GOT3 (cell line): ENCODE data around the gene MEF2C.
"Not testable (repeated sequence)": the region's sequence is repeated elsewhere in the genome, so short reads cannot be mapped to it uniquely, and the experiment has no call there.

Experiments
- DNase-seq: peaks from one replicate; lab custom pipeline; 2025; ENCODE audit warnings: mixed read lengths; lab: John Stamatoyannopoulos, UW

The MEF2C gene

DNA sequence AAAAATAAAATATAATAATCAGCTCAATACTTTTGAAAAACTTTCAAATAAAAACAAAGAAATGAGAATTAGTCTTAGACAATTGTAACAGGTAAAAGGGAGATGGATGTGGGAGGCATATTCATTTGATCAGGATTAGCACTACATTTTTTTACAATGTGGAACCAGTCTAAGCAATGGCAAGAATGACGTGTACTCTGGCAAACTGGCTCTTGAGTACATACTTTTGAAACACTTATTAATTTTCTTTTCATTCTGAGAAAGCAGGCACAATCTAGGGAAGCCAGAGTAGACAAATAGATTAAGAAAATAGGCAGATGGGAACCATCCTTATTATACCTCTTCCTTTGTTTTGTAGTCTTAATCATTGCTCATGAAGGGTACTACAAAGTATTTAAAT is 79.7 kb downstream of the MEF2C start:
- no peak for DNase-seq

DNA sequence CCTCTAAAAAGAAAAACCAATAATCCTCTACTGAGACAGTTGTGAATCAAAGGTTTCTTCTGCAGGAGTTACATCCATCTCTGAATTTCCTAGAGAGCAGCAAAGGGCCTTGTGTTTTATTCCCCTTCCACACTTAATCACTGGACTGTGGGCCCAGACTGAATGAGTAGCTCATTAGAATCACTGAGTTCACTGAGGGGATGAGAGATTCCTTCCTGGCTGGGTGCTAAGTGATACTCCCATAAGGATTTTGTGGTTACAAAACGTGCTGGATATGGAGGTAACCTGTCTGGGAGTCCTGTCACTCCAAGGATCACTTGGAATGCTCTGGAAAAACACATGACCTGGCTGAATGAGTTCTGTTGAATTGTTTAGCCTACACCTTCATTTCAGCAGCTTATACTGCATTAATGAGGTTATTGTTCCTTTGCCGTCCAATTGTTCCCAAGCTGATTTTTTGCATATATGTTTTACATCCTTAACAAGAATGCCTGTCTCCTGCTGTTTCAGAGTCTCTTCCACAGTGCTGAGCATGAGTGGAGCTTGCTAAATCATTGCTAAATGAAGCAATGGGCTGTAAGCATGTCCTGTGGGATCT is 82.9 kb downstream of the MEF2C start:
- DNase-seq: no peak

DNA sequence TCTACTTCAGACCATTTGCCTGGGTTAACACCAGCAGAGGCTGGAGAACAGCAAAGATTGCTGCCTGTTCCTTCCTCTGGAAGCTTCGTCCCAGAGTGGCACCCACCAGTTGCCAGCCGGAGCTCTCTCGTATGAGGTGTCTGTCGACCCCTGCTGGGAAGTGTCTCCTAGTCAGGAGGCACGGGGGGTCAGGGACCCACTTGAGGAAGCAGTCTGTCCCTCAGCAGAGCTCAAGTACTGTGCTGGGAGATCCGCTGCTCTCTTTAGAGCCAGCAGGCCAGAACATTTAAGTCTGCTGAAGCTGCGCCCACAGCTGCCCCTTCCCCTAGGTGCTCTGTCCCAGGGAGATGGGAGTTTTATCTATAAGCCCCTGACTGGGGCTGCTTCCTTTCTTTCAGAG is 84.1 kb downstream of the MEF2C start:
- DNase-seq: not testable (repeated sequence)

DNA sequence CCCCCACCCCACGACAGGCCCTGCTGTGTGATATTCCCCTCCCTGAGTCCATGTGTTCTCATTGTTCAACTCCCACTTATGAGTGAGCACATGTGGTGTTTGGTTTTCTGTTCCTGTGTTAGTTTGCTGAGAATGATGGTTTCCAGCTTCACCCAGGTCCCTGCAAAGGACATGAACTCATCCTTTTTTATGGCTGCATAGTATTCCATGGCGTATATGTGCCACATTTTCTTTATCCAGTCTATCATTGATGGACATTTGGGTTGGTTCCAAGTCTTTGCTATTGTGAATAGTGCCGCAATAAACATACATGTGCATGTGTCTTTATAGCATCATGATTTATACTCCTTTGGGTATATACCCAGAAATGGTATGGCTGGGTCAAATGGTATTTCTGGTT is 89.2 kb downstream of the MEF2C start:
- not testable (repeated sequence) for DNase-seq

DNA sequence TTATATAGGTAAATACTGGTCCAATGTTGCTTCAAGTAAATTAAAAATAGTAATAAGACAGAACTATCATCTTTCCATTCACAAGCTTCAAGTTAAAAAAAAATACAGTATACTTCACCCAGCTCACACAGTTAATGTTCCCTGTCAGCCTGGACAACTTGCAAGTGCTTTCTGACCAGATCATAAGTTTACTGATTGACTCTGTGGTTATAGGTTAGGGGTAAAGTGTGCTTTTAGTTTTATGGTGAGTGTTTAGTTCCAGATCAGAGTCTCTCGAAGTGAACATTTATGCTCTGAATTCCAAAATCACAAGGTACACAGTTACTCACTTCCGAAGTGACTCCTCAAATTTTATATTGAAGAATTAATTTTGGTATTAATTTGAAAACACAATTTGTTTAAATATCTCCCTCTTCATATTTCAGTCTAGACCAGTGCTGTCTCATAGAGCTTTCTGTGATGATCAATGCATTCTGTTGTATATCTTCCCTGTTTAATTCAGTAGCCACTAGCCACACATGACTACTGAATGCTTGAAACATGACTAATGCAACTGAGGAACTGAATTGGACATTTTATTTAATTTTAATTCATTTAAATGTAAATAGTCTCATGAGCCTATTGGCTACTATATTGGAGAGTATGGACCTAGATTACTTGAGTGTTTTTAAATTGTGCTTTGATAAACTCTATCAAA is 90.7 kb downstream of the MEF2C start:
- no peak for DNase-seq

DNA sequence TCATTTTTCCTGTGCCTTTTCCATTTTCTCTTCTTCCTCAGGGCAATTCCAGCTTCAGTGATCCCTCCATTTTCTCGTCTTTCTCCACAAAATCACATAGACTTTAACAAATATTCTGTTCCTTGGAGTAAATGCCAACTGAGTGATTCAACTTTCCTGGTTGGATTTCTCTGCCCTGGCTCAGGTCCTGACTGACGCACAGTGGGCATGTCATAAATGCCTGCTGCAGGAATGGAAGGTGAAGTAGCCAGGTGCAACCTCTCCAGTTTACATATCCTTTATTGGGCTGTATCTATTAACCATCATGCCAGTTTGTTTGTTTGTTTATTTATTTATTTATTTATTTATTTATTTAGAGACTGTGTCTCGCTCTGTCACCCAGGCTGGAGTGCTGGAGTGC is 95.1 kb downstream of the MEF2C start:
- no peak for DNase-seq

DNA sequence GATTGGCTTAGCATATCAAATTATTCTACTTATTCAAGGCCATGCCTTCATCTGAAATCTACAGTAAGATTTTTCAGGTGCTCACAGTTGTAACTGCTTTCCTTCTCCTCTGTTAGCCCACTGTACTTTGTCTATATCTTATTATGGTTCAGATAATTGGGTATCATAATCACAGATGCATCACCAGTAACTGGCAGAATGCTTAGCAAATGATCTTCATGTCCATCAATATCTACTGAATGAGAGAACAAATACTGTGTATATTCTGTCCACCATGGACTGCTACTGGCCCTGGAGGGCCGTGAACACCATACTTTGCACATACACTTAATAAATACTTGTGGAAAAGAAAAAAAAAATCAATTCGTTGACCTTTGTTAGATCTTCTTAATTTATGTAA is 96.2 kb downstream of the MEF2C start:
- DNase-seq: no peak

DNA sequence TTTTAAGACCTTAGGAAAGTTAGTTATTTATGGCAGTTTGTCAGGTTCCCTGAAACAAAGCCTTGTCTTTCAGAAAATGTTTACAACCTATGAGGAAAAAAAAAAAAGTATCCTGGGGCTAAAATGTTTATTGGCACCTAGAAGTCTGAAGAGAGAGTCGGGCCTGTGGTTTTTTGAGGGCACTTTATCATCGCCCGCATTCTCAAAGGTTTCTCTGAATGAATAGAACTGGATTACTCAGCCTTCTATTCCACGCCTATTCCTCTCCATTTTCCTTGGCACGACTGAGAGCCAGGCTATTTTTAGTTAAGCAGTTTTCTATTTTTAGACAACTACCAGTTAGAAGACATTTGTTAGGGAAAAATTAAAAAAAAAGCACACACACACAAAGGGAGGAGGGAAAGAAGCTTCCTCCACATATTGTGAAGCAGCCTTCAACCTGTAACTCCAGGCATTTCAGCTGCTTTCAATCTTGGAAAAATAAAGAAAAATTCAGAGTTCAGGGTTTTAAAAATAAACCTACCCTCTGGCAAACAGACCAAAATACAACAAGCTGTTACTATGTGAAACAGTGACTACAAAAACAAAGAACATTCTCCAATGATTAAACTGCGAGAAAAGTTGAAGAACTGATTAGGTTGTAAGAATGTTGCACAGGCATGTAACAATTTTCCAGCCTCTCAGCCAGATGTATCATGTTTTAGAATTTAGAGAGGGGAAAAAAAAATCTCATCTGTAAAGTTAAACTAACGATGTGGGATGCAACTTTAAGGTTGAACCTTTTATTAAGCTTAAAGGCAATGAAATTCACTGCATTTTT is 97.0 kb downstream of the MEF2C start:
- no peak for DNase-seq

DNA sequence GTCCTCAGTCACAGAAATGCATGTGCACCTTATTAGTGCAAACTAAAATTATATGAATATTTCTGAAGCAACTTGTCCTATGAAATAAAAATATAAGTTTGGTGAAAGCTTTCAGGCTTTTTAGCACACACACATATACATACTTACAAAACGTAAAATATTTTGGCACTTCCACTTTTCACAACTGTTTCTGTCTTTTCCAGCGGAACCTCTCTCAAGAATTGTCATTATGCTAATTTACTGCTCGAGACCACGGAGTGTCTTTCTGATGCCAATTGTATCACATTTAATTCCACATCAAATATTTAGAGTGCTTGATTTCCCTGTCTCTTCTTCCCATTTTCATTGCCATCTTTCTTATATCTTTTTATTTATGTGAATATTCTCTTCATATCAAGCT is 100.4 kb downstream of the MEF2C start:
- DNase-seq: no peak

DNA sequence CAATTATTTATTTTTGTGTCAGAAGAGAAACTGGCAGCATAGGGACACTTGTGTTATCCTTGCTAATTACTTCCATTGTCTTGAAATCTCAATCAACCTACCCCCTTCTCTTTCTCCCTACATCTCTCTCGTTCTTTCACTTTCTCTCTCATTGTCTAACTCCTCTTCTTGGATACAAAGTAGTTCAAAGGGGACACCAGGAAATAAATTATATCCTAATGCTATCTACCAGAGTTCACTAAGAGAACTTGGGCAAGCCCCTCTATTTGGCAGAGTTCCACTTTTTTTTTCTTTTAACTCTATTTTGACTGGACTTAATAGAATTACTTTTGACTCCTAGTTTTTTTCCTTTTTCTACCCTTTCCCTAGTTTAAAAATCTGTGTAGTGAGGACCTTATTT is 102.2 kb downstream of the MEF2C start:
- DNase-seq: no peak

DNA sequence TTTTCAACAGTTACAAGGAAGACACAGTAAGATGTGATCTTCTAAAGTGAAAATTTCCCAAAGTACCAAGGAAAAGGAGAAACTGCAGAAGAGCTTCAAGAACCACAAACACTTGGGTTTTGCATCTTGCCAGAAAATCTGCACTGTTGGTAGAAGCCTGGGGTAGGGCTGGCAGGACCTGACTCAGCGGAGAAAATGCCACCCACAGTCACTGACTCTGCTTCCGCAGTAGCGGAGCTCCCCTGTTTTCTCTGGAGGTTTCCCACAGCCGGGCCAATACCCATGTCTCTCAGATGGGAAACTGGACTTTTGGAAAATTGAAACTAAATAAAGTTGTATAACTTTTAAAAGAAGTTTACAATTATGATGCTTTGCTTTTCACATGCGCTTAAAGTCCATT is 104.2 kb downstream of the MEF2C start:
- no peak for DNase-seq

DNA sequence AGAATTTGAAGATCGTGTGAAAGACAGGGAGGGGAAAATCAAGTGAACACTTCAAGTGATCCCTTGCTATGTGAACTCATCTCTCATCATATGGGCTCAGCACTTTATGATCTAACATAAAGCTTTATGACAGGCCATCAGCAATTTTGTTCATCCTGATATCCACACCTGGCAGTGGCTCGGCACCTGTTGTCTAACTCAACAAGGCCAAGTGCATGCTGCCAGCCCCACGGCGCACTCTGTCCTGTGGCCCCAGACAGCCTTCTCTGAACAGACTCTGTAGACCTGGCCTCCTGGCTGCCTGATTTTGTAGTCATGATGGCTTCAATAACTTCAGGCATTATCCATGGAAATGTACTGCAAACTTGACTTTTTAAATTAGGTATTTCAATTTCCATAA is 106.3 kb downstream of the MEF2C start:
- DNase-seq: no peak

DNA sequence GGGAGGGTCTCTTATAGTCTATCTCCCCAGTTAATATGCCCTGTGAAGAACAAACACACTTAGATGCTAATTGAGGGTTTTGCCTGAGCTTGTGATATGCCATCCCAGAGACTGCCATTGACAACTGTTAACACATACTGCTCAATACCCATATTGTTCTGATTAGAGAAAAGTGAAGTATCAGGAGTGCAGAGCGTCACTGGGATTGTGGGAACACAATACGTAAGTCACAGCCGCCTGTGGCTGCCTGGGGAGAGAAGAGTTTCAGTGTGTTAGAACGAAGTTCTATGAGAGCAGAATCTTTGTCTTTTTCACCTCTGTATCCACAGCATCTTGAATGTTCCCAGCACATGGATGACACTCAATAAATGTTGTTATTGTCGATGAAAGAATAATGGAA is 110.2 kb downstream of the MEF2C start:
- DNase-seq: no peak

DNA sequence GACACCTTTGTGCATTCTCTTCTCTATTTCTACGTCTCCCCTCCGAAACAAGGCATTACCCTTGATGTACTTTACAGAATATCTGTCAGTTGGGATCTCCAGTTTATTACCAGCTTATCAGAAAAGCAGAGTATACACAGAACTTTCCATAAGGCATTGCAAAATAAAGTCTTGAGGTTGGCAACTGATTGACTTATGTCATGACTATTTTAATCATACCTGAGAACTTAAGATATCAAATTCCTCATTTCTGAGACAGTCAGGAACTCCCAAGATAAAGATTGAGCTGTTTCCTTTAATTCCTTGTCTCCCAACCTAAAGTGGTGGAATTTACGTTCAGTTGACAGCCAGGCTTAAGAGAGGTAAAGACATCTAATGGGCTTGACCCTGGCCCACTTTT is 110.9 kb downstream of the MEF2C start:
- DNase-seq: no peak

DNA sequence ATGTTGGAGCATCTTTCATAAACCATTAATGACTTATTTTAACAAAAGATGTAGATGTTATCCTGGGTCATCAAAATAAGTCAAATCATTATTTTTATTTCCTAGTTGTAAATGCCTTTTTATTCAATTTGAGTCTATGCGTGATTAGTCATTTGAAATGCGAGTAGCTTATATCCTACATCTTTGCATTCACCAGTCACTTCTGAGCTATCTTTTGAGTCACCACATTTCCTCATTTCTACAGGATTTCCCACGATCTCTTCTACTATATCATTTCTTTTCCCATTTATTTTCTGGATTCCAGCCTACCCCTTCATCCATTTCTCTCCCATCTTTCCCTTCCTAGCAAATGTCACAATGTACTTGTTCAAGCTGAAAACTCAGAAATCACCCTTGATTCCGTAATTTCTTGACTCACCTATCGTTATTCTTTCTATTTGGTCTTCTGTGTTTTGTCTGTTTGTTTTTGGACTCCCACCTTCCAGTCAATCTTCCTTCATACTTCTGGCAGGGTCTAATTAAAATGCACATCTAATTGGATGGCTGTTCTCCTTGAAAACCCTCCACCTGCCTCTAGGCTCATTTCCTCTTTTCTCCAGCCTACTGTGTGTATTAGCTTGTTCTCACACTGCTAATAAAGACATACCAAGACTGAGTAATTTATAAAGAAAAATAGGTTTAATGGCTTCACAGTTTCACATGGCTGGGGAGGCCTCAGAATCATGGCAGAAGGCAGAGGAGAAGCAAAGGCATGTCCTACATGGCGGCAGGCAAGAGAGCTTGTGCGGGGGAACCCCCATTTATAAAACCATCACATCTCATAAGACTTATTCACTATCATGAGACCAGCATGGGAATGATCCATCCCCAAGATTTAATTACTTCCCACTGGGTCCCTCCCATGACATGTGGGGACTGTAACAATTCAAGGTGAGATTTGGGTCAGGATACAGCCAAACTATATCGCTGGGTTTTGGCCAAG is 112.4 kb downstream of the MEF2C start:
- no peak for DNase-seq

DNA sequence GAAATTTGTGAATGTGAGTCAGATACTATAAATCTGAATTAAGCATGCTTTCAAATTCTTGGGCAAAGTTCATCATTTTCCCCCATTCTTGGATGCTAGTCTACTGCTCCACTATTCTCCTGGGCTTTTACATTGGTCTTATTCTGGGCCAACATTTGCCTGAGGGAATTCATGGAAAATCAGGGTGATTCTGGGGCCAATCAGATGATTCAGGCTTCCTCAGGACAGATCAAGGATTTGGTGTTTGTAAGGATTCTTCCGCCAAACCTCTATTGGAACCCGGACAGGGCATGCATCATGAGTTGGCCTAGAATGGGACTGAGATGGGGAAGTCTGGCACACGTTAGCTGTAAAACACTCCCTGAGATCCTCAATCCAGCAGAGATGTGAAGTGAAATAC is 113.8 kb downstream of the MEF2C start:
- no peak for DNase-seq

DNA sequence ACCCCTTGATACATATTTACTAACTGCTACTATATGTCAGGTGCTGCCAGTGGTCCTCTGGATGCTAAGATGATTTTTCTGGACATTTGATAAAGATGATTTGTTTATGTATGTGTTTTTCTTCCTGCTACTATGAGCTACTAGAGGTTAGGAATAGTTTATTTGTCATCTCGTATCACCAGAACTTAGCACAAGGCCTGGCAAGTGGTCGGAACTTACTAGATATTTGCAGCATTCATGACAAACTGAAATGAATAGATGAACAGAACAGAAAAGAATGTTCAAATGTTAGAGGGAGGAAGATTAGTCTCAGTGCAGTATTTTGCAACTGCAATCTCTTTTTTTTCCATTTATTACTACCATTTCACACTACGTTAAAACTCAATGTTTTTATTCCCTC is 114.6 kb downstream of the MEF2C start:
- DNase-seq: no peak

DNA sequence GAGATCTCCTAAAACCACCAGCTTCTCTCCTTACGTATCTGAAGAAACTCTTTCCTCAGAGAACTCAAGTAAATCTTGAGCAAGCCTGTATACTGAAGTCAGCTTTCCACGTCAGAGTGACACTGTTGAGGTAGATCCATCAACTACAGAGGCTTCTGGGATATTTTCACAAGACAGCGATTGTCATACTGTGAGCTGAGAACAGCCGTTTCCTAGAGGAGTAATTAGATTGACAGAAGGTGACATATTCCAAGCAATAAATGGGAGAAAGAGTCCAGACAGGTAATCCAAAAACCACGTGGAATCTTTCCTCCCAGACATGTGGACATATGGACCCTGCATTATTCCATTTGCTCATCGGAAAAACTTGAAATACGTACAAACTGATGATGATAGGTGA is 117.2 kb downstream of the MEF2C start:
- DNase-seq: no peak

DNA sequence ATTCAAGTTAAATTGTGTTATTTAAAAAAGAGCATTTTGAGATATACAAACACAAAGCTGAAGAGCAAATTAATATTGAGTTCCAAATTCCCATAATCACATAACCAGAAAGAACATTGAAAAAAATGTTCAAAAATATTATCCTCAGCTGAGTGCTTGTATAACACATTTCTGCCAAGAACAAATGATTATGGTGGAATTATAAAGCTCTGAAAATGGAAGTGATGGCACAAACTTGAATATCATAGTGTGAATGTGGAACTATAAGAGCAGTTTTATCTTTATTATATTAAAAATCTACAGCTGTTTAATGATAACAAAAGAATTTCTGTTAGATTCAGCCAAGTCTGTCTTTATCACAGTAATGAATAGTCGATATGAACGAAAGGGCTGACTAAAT is 117.8 kb downstream of the MEF2C start:
- no peak for DNase-seq

DNA sequence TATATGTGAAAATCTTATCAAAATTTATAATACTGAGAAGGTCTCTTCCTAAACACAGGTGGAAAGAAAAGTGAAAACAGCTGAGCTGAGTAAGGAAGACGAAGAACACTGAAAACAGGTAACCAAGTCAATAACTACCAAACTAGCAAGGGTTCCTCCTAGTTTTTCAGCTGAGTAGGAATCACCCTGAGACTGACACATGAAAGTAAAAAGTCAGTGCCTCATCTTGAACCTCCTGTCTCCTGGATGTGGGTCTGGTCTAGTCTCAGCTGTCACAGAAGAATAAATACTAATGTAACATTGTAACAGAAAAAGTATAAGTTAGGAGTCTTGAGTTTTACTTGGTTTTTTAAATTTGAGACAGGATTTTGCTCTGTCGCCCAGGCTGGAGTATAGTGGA is 121.0 kb downstream of the MEF2C start:
- DNase-seq: no peak

DNA sequence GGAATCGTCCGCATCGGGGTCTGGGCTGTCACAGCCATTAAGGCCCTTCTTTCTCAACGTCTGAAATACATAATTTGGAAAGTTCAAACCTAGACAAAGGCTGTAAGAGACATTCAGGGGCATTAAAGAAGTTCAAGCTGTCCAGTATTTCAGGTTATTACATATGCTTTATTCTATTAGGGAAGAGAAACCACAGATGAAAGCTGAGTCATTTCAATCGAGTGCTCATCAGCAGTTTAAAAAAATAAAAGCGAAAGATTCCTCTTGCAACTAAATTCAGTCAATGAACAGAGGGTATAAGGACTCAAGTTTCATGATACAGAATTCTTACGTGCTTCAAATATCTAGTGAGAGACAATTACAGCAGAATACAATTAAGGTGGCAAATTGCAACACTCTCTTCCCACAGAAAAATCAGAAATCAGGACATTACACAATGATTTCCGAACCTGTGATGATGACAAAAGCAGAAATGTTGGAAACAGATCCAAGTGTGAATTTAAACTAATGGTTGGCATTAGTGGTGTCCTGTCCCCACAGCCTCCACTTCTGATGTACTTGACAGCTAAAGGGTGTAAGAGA is 121.6 kb downstream of the MEF2C start:
- DNase-seq: no peak

DNA sequence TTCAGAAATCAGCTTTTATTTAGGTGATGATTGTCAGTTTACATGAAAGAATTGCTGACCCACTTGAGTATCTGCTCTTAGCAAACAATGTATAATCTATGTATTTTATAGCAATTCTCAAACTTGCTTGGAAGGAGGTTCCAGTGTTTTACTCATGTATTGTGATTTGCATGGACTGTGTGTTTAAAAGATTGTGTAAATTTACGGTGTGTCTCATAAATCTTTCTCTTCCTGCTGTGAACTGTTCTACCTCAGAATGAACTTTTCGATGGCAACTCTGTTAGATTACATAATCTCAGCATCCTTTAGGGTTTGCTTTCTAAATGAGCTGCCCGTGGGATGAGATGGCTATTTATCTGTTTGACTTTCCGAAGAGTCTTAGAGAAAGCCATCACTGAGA is 122.5 kb downstream of the MEF2C start:
- DNase-seq: no peak
